Measurements from ENCODE around the gene KCNJ5.

DNA sequence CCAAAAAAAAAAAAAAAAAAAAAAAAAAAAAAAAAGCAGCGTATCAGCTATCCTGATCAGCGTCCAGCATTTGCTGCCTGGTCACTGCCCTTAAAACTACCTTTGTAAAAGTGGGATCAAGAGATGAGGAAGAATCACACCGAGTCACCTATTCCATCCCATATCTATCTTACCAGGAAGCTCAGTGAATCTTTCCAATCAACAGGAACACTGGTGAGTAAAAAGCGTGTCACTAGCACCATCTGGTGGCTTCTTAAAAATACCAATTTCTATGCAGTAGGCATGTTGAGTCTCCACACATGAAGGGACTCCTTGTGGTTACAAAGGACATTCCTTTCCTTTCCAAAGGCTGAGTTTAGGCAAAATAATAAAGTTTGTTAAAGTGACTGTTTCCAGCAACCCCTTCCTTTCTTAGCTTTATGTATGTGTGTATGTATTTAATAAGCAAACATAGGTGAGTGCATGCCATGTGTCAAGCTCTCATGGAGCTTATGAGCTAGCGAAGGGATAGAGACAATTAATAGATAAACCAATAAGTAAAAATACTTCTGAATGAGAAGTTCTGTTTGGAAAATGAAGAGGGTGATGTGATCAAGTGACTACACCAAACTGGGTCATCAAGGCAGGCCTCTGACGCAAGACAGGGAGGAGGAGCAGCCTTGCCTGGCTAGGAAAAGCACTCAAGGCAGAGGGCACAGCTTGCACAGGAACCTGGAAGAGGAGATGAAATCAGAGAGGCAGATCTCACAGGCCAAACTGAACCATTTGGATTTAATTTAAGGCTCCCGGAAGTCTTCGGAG, 65.4 kb downstream of the KCNJ5 start:
- TF ChIP-seq, protein P1, sequence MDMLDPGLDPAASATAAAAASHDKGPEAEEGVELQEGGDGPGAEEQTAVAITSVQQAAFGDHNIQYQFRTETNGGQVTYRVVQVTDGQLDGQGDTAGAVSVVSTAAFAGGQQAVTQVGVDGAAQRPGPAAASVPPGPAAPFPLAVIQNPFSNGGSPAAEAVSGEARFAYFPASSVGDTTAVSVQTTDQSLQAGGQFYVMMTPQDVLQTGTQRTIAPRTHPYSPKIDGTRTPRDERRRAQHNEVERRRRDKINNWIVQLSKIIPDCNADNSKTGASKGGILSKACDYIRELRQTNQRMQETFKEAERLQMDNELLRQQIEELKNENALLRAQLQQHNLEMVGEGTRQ (IDR thresholded peaks at IDR 0.05; ENCODE audit: low read depth, low read length): no peak
- TF ChIP-seq POLR2A (IDR thresholded peaks at IDR 0.05; ENCODE audit: low read depth, low read length) (no peak), RCOR1 (IDR thresholded peaks at IDR 0.05; ENCODE audit: insufficient replicate concordance, low read length) (no peak)
- TF ChIP-seq, protein P2, sequence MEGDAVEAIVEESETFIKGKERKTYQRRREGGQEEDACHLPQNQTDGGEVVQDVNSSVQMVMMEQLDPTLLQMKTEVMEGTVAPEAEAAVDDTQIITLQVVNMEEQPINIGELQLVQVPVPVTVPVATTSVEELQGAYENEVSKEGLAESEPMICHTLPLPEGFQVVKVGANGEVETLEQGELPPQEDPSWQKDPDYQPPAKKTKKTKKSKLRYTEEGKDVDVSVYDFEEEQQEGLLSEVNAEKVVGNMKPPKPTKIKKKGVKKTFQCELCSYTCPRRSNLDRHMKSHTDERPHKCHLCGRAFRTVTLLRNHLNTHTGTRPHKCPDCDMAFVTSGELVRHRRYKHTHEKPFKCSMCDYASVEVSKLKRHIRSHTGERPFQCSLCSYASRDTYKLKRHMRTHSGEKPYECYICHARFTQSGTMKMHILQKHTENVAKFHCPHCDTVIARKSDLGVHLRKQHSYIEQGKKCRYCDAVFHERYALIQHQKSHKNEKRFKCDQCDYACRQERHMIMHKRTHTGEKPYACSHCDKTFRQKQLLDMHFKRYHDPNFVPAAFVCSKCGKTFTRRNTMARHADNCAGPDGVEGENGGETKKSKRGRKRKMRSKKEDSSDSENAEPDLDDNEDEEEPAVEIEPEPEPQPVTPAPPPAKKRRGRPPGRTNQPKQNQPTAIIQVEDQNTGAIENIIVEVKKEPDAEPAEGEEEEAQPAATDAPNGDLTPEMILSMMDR (conservative IDR thresholded peaks at IDR 0.05; ENCODE audit: low read depth, low read length): peak; percentile 88
